Neural cell (in vitro differentiated cells): ENCODE data around the gene KRT80.

ENCODE experiments used
- REST ChIP-seq: IDR thresholded peaks from 2 replicates; pipeline ENCODE4 v1.6.1; 2012; ENCODE audit warnings: borderline replicate concordance
- TF ChIP-seq, protein P1 (sequence below): fragments of 450-650 bp; IDR thresholded peaks from 2 replicates; pipeline ENCODE4 v1.5.1; 2014; ENCODE audit warnings: antibody characterized with exemption, mild to moderate bottlenecking, moderate library complexity; ENCODE audit not compliant: poor library complexity, severe bottlenecking

GRCh38 chr12:52212701-52213563, 21.1 kb upstream of the KRT80 start:
- no peak for TF ChIP-seq REST
- TF ChIP-seq, protein P1, sequence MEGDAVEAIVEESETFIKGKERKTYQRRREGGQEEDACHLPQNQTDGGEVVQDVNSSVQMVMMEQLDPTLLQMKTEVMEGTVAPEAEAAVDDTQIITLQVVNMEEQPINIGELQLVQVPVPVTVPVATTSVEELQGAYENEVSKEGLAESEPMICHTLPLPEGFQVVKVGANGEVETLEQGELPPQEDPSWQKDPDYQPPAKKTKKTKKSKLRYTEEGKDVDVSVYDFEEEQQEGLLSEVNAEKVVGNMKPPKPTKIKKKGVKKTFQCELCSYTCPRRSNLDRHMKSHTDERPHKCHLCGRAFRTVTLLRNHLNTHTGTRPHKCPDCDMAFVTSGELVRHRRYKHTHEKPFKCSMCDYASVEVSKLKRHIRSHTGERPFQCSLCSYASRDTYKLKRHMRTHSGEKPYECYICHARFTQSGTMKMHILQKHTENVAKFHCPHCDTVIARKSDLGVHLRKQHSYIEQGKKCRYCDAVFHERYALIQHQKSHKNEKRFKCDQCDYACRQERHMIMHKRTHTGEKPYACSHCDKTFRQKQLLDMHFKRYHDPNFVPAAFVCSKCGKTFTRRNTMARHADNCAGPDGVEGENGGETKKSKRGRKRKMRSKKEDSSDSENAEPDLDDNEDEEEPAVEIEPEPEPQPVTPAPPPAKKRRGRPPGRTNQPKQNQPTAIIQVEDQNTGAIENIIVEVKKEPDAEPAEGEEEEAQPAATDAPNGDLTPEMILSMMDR = no peak
